ENCODE measurements around the gene PCOLCE2. TPM values are rescaled to one million over a fixed set of nuclear protein-coding genes. Genes with fewer than 3 reads are reported as not detected.
A peak's percentile ranks its signal among the peaks of the same experiment; 100 is the strongest.

PCOLCE2 gene
- total RNA-seq, 1 experiment from 2014 or later = 23.9 TPM

DNA sequence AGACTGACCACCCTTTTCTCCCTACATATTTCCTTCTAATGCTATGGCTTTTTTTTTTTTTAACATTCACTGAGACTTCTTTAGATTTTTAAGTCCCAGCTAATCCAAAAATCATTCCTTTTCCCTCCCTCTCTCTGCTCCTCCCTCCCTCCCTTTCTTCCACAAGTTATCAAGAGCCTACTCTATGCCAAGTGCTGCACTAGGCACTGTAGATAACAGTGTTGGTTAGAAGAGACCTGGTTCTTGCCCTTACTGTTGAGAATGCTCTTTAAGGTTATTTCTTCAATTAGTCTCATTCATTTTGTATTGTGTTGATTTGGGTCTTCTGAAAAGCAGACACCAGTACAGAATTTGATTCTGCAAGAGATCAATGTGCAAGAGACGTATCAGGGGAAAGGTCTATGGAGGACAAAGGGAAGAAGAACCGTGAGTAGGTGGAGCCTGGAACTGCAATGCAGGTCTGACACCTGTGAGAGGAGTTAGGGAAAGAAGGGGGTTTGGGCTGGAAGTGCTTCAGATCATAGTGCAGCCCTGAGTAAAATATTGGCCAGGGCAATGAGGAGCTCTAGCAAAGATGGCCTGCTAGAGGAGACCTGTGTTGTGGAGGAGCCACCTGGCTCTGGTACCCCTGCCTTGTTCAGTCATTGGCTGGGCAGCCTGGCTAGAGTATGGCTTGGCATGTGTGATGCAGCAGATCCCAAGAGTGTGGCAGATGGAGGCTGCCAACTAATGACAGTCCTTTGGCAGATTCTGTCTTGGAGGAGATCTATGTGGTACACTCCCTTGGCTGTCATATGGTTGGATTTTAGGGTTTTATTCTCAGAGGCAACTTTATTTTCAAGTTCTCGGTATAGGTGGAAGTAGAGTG lies 9.7 kb upstream of the PCOLCE2 start:
- intact Hi-C loops (cut with micrococcal nuclease) = no loop called here
- no peaks in the 10 kb centered on the region for H3K79me2 ChIP-seq (ENCODE audit: low read length)
- TF ChIP-seq EZH2phosphoT487 (IDR thresholded peaks at IDR 0.05; ENCODE audit: borderline replicate concordance, low read length) = no peak
- TF ChIP-seq, protein P1, sequence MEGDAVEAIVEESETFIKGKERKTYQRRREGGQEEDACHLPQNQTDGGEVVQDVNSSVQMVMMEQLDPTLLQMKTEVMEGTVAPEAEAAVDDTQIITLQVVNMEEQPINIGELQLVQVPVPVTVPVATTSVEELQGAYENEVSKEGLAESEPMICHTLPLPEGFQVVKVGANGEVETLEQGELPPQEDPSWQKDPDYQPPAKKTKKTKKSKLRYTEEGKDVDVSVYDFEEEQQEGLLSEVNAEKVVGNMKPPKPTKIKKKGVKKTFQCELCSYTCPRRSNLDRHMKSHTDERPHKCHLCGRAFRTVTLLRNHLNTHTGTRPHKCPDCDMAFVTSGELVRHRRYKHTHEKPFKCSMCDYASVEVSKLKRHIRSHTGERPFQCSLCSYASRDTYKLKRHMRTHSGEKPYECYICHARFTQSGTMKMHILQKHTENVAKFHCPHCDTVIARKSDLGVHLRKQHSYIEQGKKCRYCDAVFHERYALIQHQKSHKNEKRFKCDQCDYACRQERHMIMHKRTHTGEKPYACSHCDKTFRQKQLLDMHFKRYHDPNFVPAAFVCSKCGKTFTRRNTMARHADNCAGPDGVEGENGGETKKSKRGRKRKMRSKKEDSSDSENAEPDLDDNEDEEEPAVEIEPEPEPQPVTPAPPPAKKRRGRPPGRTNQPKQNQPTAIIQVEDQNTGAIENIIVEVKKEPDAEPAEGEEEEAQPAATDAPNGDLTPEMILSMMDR (conservative IDR thresholded peaks at IDR 0.05; ENCODE audit: low read depth, low read length) = no peak
- no peak for TF ChIP-seq EZH2 (IDR thresholded peaks at IDR 0.05; ENCODE audit: low read length, unreplicated experiment)
- H3F3A ChIP-seq (ENCODE audit: low read length, unreplicated experiment) = no peaks in the 10 kb centered on the region
- H4K20me1 ChIP-seq (ENCODE audit: low read length) = no peaks in the 10 kb centered on the region
- H3K4me2 ChIP-seq (ENCODE audit: low read length) = no peak overlapping the region
- H3K9ac ChIP-seq (ENCODE audit: low read length) = no peak overlapping the region
- no peak overlapping the region for H3K27ac ChIP-seq (ENCODE audit: low read length)
- H3K4me1 ChIP-seq (ENCODE audit: insufficient read depth, low read length) = peaks cover 22% of the 10 kb centered on the region
- ATAC-seq (no peak), DNase-seq (no peak)
- no peaks in the 10 kb centered on the region for H3K9me3 ChIP-seq (ENCODE audit: low read length)
- ChIA-PET CTCF (no interaction called here), POLR2A (ENCODE audit: unreplicated experiment) (no interaction called here)
- H2AFZ ChIP-seq (ENCODE audit: low read length) = no peak overlapping the region
- no peaks in the 10 kb centered on the region for H3K9me2 ChIP-seq (replicated peaks; ENCODE audit: low read length)
- H3K4me3 ChIP-seq (ENCODE audit: low read length) = no peak overlapping the region
- no peaks in the 10 kb centered on the region for H3K36me3 ChIP-seq (ENCODE audit: low read depth, low read length)
- no peaks in the 10 kb centered on the region for H3K27me3 ChIP-seq (ENCODE audit: low read length)
- BruUV-seq (replicated peaks) = no TSS peak

DNA sequence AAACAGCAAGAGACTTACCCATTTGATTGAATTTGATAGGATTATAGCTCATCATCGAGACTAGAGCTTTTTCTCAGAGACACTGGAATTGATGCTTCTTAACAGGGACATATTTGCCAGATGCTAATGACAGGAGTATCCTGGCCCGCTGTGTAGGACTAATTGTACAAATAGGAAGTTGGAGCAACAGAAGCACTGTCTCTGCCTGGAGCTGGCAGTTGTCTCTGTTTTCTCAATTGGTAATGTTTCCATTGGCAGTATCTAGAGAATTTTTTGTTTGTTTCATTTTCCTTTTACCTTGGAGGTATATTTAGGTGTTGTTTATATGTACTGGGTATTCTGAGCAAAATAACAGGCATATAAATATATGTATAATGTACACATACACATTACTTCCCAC lies 8.9 kb upstream of the PCOLCE2 start:
- Histone ChIP-seq H3K4me3 (ENCODE audit: low read length) (no peak overlapping the region), H3K79me2 (ENCODE audit: low read length) (no peaks in the 10 kb centered on the region), H2AFZ (ENCODE audit: low read length) (no peak overlapping the region), H3K27ac (ENCODE audit: low read length) (no peak overlapping the region), H3K9me3 (ENCODE audit: low read length) (no peaks in the 10 kb centered on the region), H3F3A (ENCODE audit: low read length, unreplicated experiment) (no peaks in the 10 kb centered on the region), H3K4me1 (ENCODE audit: insufficient read depth, low read length) (peaks cover 21% of the 10 kb centered on the region), H3K27me3 (ENCODE audit: low read length) (no peaks in the 10 kb centered on the region), H3K9ac (ENCODE audit: low read length) (no peak overlapping the region), H3K9me2 (replicated peaks; ENCODE audit: low read length) (no peaks in the 10 kb centered on the region), H3K4me2 (ENCODE audit: low read length) (no peak overlapping the region), H4K20me1 (ENCODE audit: low read length) (no peaks in the 10 kb centered on the region), H3K36me3 (ENCODE audit: low read depth, low read length) (no peaks in the 10 kb centered on the region)
- ATAC-seq (no peak), DNase-seq (no peak)
- POLR2A ChIA-PET (ENCODE audit: unreplicated experiment) = no interaction called here
- CTCF ChIA-PET = no interaction called here
- TF ChIP-seq, protein P1 (conservative IDR thresholded peaks at IDR 0.05; ENCODE audit: low read depth, low read length) = no peak
- TF ChIP-seq EZH2 (IDR thresholded peaks at IDR 0.05; ENCODE audit: low read length, unreplicated experiment) (no peak), EZH2phosphoT487 (IDR thresholded peaks at IDR 0.05; ENCODE audit: borderline replicate concordance, low read length) (no peak)
- intact Hi-C loops (cut with micrococcal nuclease) = no loop called here
- no TSS peak for BruUV-seq (replicated peaks)

DNA sequence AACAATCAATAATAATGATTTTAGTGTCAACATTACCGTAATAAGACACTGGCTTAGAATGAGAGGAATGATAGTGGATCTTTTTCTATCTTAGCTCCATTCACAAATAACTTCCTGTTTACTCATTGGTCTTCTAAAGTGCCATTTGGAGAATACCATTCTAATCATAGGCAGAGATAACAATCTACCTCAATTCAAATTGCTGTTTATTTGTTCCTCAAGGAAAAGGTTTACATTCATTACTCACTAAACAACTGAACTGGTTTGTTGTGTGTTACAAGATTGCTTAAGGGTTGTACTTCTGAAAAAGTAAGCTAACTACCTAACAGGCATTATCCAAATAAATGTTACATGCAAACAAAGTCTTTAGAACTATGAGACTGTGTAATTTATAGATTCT lies 8.1 kb upstream of the PCOLCE2 start:
- Histone ChIP-seq H3K27me3 (ENCODE audit: low read length) (no peaks in the 10 kb centered on the region), H4K20me1 (ENCODE audit: low read length) (no peaks in the 10 kb centered on the region), H3K4me1 (ENCODE audit: insufficient read depth, low read length) (peaks cover 14% of the 10 kb centered on the region), H3K4me3 (ENCODE audit: low read length) (no peak overlapping the region), H3K4me2 (ENCODE audit: low read length) (no peak overlapping the region; the same call in 1 of the 2 replicates), H3K27ac (ENCODE audit: low read length) (peak overlapping the region; percentile 59), H3K36me3 (ENCODE audit: low read depth, low read length) (no peaks in the 10 kb centered on the region), H3K9ac (ENCODE audit: low read length) (no peak overlapping the region), H3K9me3 (ENCODE audit: low read length) (no peaks in the 10 kb centered on the region), H3F3A (ENCODE audit: low read length, unreplicated experiment) (no peaks in the 10 kb centered on the region), H3K9me2 (replicated peaks; ENCODE audit: low read length) (no peaks in the 10 kb centered on the region), H2AFZ (ENCODE audit: low read length) (no peak overlapping the region), H3K79me2 (ENCODE audit: low read length) (no peaks in the 10 kb centered on the region)
- TF ChIP-seq EZH2phosphoT487 (IDR thresholded peaks at IDR 0.05; ENCODE audit: borderline replicate concordance, low read length) = no peak
- TF ChIP-seq EZH2 (IDR thresholded peaks at IDR 0.05; ENCODE audit: low read length, unreplicated experiment) = no peak
- TF ChIP-seq, protein P1 (conservative IDR thresholded peaks at IDR 0.05; ENCODE audit: low read depth, low read length) = no peak
- DNase-seq (peak; percentile 51), ATAC-seq (peak; percentile 44)
- no TSS peak for BruUV-seq (replicated peaks)
- ChIA-PET CTCF (no interaction called here), POLR2A (ENCODE audit: unreplicated experiment) (no interaction called here)
- intact Hi-C loops (cut with micrococcal nuclease) = no loop called here

Data from PC-3 (cell line).